ENCODE measurements around the gene REM2. TPM values are rescaled to one million over a fixed set of nuclear protein-coding genes. Genes with fewer than 3 reads are reported as not detected.
A peak's percentile ranks its signal among the peaks of the same experiment; 100 is the strongest.

The REM2 gene
- total RNA-seq, 1 experiment from 2014 or later = not detected

GRCh38 chr14:22887260-22887989 lies 4.4 kb downstream of the REM2 start:
- no peaks in the 10 kb centered on the region for H3K4me1 ChIP-seq (ENCODE audit: insufficient read depth, low read length, poor library complexity, severe bottlenecking)
- no peaks in the 10 kb centered on the region for H3K27me3 ChIP-seq (replicated peaks; ENCODE audit: insufficient read depth, low read depth, low read length, poor library complexity)
- H3K9me3 ChIP-seq (ENCODE audit: low read depth, low read length, poor library complexity, severe bottlenecking) = no peaks in the 10 kb centered on the region
- no peaks in the 10 kb centered on the region for H3K36me3 ChIP-seq (ENCODE audit: insufficient read depth, low read length, poor library complexity, severe bottlenecking)
- ChIA-PET POLR2A (ENCODE audit: low non-redundant PET) (no interaction called here), CTCF (interaction anchor here (0.6 to 1.0 kb wide), 2 partner anchors 15 to 171 kb away, joined by 3 to 6 read pairs; no protein-coding TSS in a partner anchor)
- TF ChIP-seq CTCF (conservative IDR thresholded peaks at IDR 0.05; ENCODE audit: low read depth, low read length) (no peak), EZH2 (IDR thresholded peaks at IDR 0.05; ENCODE audit: borderline replicate concordance, low read depth, low read length, poor library complexity, severe bottlenecking) (no peak)
- peak; percentile 50 for DNase-seq (ENCODE audit: low spot score)
- intact Hi-C loops (cut with micrococcal nuclease; ENCODE audit: unreplicated experiment) = no loop called here
- BruUV-seq (replicated peaks) = no TSS peak
- H3K4me3 ChIP-seq (ENCODE audit: low read depth, low read length, poor library complexity, severe bottlenecking) = peak overlapping the region; percentile 29
- no peak overlapping the region for H3K27ac ChIP-seq (ENCODE audit: low read depth, low read length, poor library complexity, severe bottlenecking)

- no peak for DNase-seq (ENCODE audit: low spot score)
- H3K27me3 ChIP-seq (replicated peaks; ENCODE audit: insufficient read depth, low read depth, low read length, poor library complexity) = no peaks in the 10 kb centered on the region
- intact Hi-C loops (cut with micrococcal nuclease; ENCODE audit: unreplicated experiment) = no loop called here
- no peak overlapping the region for H3K4me3 ChIP-seq (ENCODE audit: low read depth, low read length, poor library complexity, severe bottlenecking)
- POLR2A ChIA-PET (ENCODE audit: low non-redundant PET) = no interaction called here
- no TSS peak for BruUV-seq (replicated peaks)
- H3K4me1 ChIP-seq (ENCODE audit: insufficient read depth, low read length, poor library complexity, severe bottlenecking) = no peaks in the 10 kb centered on the region
- TF ChIP-seq EZH2 (IDR thresholded peaks at IDR 0.05; ENCODE audit: borderline replicate concordance, low read depth, low read length, poor library complexity, severe bottlenecking) (no peak), CTCF (conservative IDR thresholded peaks at IDR 0.05; ENCODE audit: low read depth, low read length) (no peak)
- no peaks in the 10 kb centered on the region for H3K9me3 ChIP-seq (ENCODE audit: low read depth, low read length, poor library complexity, severe bottlenecking)
- CTCF ChIA-PET = interaction anchor here (1.0 kb wide), 1 partner anchor 170 kb away, joined by 3 read pairs; no protein-coding TSS in a partner anchor
- no peak overlapping the region for H3K27ac ChIP-seq (ENCODE audit: low read depth, low read length, poor library complexity, severe bottlenecking)
- H3K36me3 ChIP-seq (ENCODE audit: insufficient read depth, low read length, poor library complexity, severe bottlenecking) = no peaks in the 10 kb centered on the region
These were observed 5.0 kb downstream of the REM2 start for GRCh38 chr14:22887990-22888378.

- no peaks in the 10 kb centered on the region for H3K4me1 ChIP-seq (ENCODE audit: insufficient read depth, low read length, poor library complexity, severe bottlenecking)
- DNase-seq (ENCODE audit: low spot score) = no peak
- no peaks in the 10 kb centered on the region for H3K27me3 ChIP-seq (replicated peaks; ENCODE audit: insufficient read depth, low read depth, low read length, poor library complexity)
- H3K27ac ChIP-seq (ENCODE audit: low read depth, low read length, poor library complexity, severe bottlenecking) = no peak overlapping the region
- H3K36me3 ChIP-seq (ENCODE audit: insufficient read depth, low read length, poor library complexity, severe bottlenecking) = no peaks in the 10 kb centered on the region
- no peaks in the 10 kb centered on the region for H3K9me3 ChIP-seq (ENCODE audit: low read depth, low read length, poor library complexity, severe bottlenecking)
- no peak overlapping the region for H3K4me3 ChIP-seq (ENCODE audit: low read depth, low read length, poor library complexity, severe bottlenecking)
- intact Hi-C loops (cut with micrococcal nuclease; ENCODE audit: unreplicated experiment) = no loop called here
- BruUV-seq (replicated peaks) = no TSS peak
- ChIA-PET POLR2A (ENCODE audit: low non-redundant PET) (no interaction called here), CTCF (interaction anchor here (0.6 to 0.7 kb wide), 2 partner anchors 98 to 505 kb away, joined by 3 to 5 read pairs; no protein-coding TSS in a partner anchor)
- TF ChIP-seq EZH2 (IDR thresholded peaks at IDR 0.05; ENCODE audit: borderline replicate concordance, low read depth, low read length, poor library complexity, severe bottlenecking) = no peak
- TF ChIP-seq CTCF (conservative IDR thresholded peaks at IDR 0.05; ENCODE audit: low read depth, low read length) = no peak
These were observed 5.6 kb downstream of the REM2 start for GRCh38 chr14:22888662-22889061.
